ENCODE measurements around the gene PPP1R12B. TPM values are rescaled to one million over a fixed set of nuclear protein-coding genes. Genes with fewer than 3 reads are reported as not detected.
"Not testable (repeated sequence)": the region's sequence is repeated elsewhere in the genome, so short reads cannot be mapped to it uniquely, and the experiment has no call there.

Gene PPP1R12B
- total RNA-seq, 4 donors from 2014 or later: 20.6 to 120 (median 36.9) TPM

DNA sequence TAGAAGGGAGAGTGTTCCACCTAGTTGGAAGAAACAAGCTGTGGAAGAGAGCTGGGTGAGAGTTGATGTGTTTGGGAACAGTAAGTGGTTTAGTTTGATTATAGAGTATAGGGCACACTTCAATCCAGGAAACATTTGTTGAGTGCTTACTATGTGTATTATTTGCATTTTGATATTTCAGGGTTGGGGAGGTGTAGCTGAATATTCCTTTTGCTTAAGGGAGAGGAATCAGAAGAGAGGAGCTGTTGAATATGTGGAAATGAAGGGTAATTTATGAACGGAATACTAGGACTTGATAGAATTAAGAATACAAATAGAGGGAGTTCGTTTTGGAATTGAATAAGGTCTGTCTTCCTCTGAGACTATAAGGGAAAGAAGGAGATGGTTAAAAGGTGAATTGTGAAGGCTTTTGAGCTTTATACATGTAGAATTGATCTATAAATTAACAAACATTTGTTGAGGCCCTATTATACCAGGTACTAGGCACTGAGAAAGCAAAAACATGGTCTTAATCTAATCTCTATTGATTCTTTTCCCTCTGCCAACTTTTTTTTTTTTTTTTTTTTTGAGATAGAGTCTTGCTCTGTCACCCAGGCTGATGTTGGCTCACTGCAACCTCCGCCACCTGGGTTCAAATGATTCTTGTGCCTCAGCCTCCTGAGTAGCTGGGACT is 72.1 kb downstream of the PPP1R12B start:
- intact Hi-C loops (cut with DNase I); H3K27ac ChIP-seq; H3K4me3 ChIP-seq; DNase-seq; H3K27me3 ChIP-seq; H3K9me3 ChIP-seq; H3K4me1 ChIP-seq: not testable (repeated sequence)
- 82 to 86% methylated on average over 3 of the region's 3 CpGs for WGBS, 2 donors
- peaks cover 0 to 22% (median 0%) of the 10 kb centered on the region in 3 donors for H3K36me3 ChIP-seq

DNA sequence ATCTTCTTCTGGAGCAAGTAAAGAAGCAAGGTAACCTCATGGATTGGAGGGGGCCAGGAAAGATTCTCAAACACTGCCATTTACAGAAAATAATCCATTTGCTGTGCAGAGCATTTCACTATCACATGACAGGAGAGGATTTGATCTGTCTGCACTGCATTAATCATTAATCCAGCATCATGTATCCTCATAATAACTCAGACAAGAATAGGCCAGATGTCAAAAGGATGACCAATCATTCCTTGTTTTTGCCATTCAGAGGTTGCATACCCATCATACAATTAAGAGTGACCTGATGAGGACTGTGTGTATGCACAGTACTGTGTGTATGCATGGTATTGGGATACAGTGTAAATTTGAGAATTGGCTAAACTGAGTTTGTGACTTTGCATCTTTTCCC is 74.2 kb downstream of the PPP1R12B start:
- H3K4me1 ChIP-seq; H3K27ac ChIP-seq; intact Hi-C loops (cut with DNase I); DNase-seq; H3K4me3 ChIP-seq; H3K9me3 ChIP-seq; H3K27me3 ChIP-seq: not testable (repeated sequence)
- H3K36me3 ChIP-seq: peaks cover 0 to 24% (median 0%) of the 10 kb centered on the region in 3 donors

DNA sequence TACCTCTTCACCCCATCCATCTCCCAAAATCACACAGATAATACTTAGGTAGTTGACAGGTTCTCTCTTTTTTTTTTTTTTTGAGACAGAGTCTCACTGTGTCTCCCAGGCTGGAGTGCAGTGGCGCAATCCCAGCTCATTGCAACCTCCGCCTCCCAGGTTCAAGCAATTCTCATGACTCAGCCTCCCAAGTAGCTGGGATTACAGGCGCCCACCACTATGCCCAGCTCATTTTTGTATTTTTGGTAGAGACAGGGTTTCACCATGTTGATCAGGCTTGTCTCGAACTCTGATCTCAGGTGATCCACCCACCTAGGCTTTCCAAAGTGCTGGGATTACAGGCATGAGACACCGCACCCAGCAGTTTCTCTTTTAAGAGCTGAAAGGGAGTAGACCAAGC is 75.8 kb downstream of the PPP1R12B start:
- H3K27ac ChIP-seq; H3K4me1 ChIP-seq; H3K9me3 ChIP-seq; H3K27me3 ChIP-seq; intact Hi-C loops (cut with DNase I); DNase-seq; H3K4me3 ChIP-seq: not testable (repeated sequence)
- WGBS, 2 donors: 93 to 94% methylated on average over 4 to 5 of the region's 5 CpGs
- H3K36me3 ChIP-seq: peaks cover 0 to 24% (median 0%) of the 10 kb centered on the region in 3 donors

DNA sequence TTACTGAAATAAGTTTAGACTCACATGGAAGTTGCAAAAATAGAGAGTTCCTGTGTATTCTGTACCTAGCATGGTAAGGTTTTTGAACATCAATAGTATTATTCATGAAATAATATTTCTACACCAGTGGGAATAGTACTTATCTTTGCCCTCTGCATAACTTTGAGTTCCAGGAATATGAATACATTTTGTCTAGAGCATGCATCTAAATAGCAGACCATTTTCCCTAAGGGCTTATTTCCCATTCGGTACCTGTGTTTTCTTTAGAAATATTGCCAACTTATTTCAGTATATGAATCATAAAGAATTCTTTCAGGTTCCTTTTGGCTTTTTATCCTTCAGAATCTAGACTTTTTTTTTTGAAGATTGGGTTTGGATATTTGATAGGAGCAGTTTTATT is 81.6 kb downstream of the PPP1R12B start:
- 33 to 68% methylated on average over 1 of the region's 1 CpG for WGBS, 2 donors
- not testable (repeated sequence) for H3K27ac ChIP-seq, H3K27me3 ChIP-seq, H3K4me3 ChIP-seq, H3K9me3 ChIP-seq, H3K4me1 ChIP-seq, DNase-seq
- peaks cover 0 to 52% (median 3%) of the 10 kb centered on the region in 3 donors for H3K36me3 ChIP-seq
- intact Hi-C loops (cut with DNase I): loop anchor here (5.0 kb wide), 1 partner anchor 153 kb away; no protein-coding TSS in a partner anchor

DNA sequence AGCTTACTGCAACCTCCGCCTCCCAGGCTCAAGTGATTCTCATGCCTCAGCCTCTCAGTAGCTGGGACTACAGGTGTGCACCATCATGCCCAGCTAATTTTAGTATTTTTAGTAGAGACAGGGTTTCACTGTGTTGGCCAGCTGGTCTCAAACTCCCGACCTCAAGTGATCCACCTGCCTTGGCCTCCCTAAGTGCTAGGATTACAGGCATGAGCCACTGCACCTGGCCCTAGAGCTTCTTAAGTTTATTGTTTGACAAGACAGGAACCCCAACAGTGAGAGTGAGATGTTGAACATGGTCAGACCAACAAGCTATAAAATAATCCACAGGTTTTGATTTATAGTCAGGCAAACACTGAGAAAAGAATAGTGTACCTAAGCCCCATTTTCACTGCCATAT is 83.8 kb downstream of the PPP1R12B start:
- H3K9me3 ChIP-seq, H3K27ac ChIP-seq, H3K4me3 ChIP-seq, H3K4me1 ChIP-seq, DNase-seq, H3K27me3 ChIP-seq: not testable (repeated sequence)
- 50 to 95% methylated on average over 2 of the region's 2 CpGs for WGBS, 2 donors
- intact Hi-C loops (cut with DNase I): loop anchor here (5.0 kb wide), 1 partner anchor 155 kb away; no protein-coding TSS in a partner anchor
- H3K36me3 ChIP-seq: peaks cover 0 to 65% (median 9%) of the 10 kb centered on the region in 3 donors

DNA sequence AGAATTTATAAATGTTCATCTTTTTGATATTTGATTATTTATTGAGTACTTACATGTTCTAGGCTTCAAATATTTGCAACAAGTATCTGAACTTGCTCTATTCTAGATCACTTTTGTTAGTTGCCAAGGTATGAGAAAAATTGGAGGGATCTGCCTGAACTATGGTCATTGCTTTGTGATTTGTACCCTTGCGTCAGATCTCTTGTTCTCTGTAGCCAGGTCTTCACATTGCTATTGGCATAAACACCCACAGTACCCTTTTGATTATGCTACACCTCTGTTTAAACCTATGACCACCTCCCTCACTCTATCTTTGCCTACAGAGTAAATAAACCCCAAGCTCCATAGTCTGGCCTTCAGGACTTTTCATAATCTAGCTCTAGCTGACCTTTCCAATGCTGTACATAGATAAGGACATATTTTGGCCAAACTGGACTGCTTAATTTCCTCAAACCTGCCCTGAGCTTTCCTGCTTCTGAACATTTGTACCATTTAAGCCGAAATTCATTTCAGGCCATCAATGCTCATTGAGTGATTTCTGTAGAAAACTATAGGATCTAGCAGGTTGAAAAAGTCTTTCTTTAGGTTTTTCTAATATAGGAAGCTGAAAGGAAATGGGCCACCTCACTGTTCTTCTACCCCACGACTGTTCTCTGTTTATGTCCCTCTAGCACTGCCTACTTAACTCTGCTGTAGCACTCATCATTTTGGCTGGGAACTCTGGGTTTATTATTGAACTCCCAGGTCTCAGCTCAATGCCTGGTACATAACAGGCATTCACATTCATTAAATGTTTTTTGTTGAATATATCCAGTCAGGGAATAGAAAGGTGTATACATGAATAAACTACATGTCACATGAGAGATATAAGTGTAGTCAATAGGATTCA is 84.9 kb downstream of the PPP1R12B start:
- intact Hi-C loops (cut with DNase I): loop anchor here (5.0 kb wide), 1 partner anchor 156 kb away; no protein-coding TSS in a partner anchor
- H3K4me1 ChIP-seq: no peaks in the 10 kb centered on the region
- H3K9me3 ChIP-seq: no peaks in the 10 kb centered on the region
- WGBS, 2 donors: 86 to 92% methylated on average over 3 of the region's 3 CpGs
- no peaks in the 10 kb centered on the region for H3K27me3 ChIP-seq
- TF ChIP-seq, protein P1, sequence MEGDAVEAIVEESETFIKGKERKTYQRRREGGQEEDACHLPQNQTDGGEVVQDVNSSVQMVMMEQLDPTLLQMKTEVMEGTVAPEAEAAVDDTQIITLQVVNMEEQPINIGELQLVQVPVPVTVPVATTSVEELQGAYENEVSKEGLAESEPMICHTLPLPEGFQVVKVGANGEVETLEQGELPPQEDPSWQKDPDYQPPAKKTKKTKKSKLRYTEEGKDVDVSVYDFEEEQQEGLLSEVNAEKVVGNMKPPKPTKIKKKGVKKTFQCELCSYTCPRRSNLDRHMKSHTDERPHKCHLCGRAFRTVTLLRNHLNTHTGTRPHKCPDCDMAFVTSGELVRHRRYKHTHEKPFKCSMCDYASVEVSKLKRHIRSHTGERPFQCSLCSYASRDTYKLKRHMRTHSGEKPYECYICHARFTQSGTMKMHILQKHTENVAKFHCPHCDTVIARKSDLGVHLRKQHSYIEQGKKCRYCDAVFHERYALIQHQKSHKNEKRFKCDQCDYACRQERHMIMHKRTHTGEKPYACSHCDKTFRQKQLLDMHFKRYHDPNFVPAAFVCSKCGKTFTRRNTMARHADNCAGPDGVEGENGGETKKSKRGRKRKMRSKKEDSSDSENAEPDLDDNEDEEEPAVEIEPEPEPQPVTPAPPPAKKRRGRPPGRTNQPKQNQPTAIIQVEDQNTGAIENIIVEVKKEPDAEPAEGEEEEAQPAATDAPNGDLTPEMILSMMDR (IDR thresholded peaks at IDR 0.05): no peak
- TF ChIP-seq POLR2A (IDR thresholded peaks at IDR 0.05): no peak
- no peak overlapping the region for H3K4me3 ChIP-seq
- DNase-seq: no peak
- H3K36me3 ChIP-seq: peaks cover 3 to 75% (median 11%) of the 10 kb centered on the region in 3 donors
- no peak overlapping the region for H3K27ac ChIP-seq

DNA sequence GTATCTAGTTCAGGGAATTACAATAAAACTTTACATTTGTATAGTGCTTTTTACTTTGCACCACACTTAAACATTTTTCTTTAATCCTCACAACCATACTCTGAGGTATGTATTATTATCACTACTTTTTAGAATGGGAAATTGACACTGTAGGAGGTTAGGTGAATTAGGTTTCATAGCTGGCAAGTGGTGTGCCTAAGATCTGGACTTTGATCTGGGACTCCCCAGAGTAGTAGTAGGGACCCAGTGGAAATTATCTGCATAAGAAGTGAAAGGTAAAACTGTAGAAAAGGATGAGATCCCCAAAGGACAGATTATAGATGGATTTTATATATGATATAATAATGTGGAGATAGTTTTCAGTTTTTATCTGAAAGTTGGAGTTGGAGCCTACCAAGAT is 85.6 kb downstream of the PPP1R12B start:
- intact Hi-C loops (cut with DNase I): loop anchor here (5.0 kb wide), 1 partner anchor 157 kb away; no protein-coding TSS in a partner anchor
- no peak for DNase-seq
- no peaks in the 10 kb centered on the region for H3K27me3 ChIP-seq
- H3K4me3 ChIP-seq: no peak overlapping the region
- no peak overlapping the region for H3K27ac ChIP-seq
- H3K36me3 ChIP-seq: peaks cover 10 to 82% (median 18%) of the 10 kb centered on the region in 3 donors
- TF ChIP-seq, protein P1 (IDR thresholded peaks at IDR 0.05): no peak
- no peak for TF ChIP-seq POLR2A (IDR thresholded peaks at IDR 0.05)
- no peaks in the 10 kb centered on the region for H3K4me1 ChIP-seq
- no peaks in the 10 kb centered on the region for H3K9me3 ChIP-seq
